ENCODE data around the gene MFSD2B. TPM values are rescaled to one million over a fixed set of nuclear protein-coding genes. Genes with fewer than 3 reads are reported as not detected.

MFSD2B gene
- polyA plus RNA-seq, 1 donor from 2014 or later = 0.27 TPM

GRCh38 chr2:24075259-24075658 is 65.4 kb downstream of the MFSD2B start:
- H2AFZ ChIP-seq (ENCODE audit: low read depth, low read length) = no peak overlapping the region
- peak overlapping the region; percentile 60 for H3K4me2 ChIP-seq (ENCODE audit: low read length)
- H3K36me3 ChIP-seq (ENCODE audit: insufficient read depth, low read length) = no peaks in the 10 kb centered on the region
- no peaks in the 10 kb centered on the region for H3K9me3 ChIP-seq (ENCODE audit: low read length)
- peak overlapping the region; percentile 83 for H3K4me3 ChIP-seq (ENCODE audit: low read length)
- H4K20me1 ChIP-seq (ENCODE audit: insufficient read depth) = no peaks in the 10 kb centered on the region
- no peak for TF ChIP-seq EZH2 (IDR thresholded peaks at IDR 0.05; ENCODE audit: borderline replicate concordance, insufficient read depth, low read length, poor library complexity, severe bottlenecking)
- no peak for TF ChIP-seq EP300 (conservative IDR thresholded peaks at IDR 0.05; ENCODE audit: poor library complexity, severe bottlenecking)
- no peak for TF ChIP-seq SMC3 (conservative IDR thresholded peaks at IDR 0.05; ENCODE audit: poor library complexity)
- TF ChIP-seq RAD21 (conservative IDR thresholded peaks at IDR 0.05) = no peak
- no peak for TF ChIP-seq CTCF (IDR thresholded peaks at IDR 0.05; ENCODE audit: poor library complexity, severe bottlenecking)
- no peak for TF ChIP-seq TAF1 (IDR thresholded peaks at IDR 0.05; ENCODE audit: low read depth)
- no peak for TF ChIP-seq MXI1 (conservative IDR thresholded peaks at IDR 0.05; ENCODE audit: poor library complexity, severe bottlenecking)
- no peak for TF ChIP-seq REST (IDR thresholded peaks at IDR 0.05; ENCODE audit: borderline replicate concordance)
- no peak for TF ChIP-seq POLR2AphosphoS5 (IDR thresholded peaks at IDR 0.05)
- H3K9me2 ChIP-seq (ENCODE audit: insufficient read depth, low read length) = no peaks in the 10 kb centered on the region
- H3K9ac ChIP-seq (ENCODE audit: low read length) = peak overlapping the region; percentile 79
- H3K27ac ChIP-seq (ENCODE audit: low read length) = no peak overlapping the region
- no peaks in the 10 kb centered on the region for H3F3A ChIP-seq (ENCODE audit: insufficient read depth, low read length, poor library complexity, severe bottlenecking)
- no peaks in the 10 kb centered on the region for H3K27me3 ChIP-seq (ENCODE audit: insufficient read depth, low read depth, low read length)
- H3K79me2 ChIP-seq (replicated peaks; ENCODE audit: insufficient read depth, low read length) = peaks cover 19% of the 10 kb centered on the region

Small RNA genes within 50 kb of the gene (small RNA-seq; reads per million reads assigned to genes)
- 0 reads per million in 3 experiments for gene RN7SL610P
- gene RNU6-370P = 0 reads per million in 3 experiments

Other genes with a start within 250 kb of the MFSD2B start
- gene ATAD2B, start 83.0 kb upstream of the MFSD2B start, polyA plus RNA-seq = 37.6 and 42.0 TPM in 2 replicates
- gene UBXN2A, start 69.6 kb upstream of the MFSD2B start, polyA plus RNA-seq = 11.0 and 15.0 TPM in 2 replicates
- 15.7 and 17.0 TPM in 2 replicates for gene WDCP, start 37.3 kb downstream of the MFSD2B start, polyA plus RNA-seq
- gene FKBP1B, start 39.7 kb downstream of the MFSD2B start, polyA plus RNA-seq = 154 and 183 TPM in 2 replicates
- gene SF3B6, start 66.2 kb downstream of the MFSD2B start, polyA plus RNA-seq = 307 and 442 TPM in 2 replicates
- 1.8 and 4.7 TPM in 2 replicates for gene TP53I3, start 74.7 kb downstream of the MFSD2B start, polyA plus RNA-seq
- 1.3 TPM in 1 of 2 replicates, not detected in the other for gene PFN4, start 113.2 kb downstream of the MFSD2B start, polyA plus RNA-seq
- gene FAM228B, start 113.4 kb downstream of the MFSD2B start, polyA plus RNA-seq = 15.0 and 22.0 TPM in 2 replicates
- gene FAM228A, start 165.0 kb downstream of the MFSD2B start, polyA plus RNA-seq = 1.5 and 2.6 TPM in 2 replicates